BLaER1 (cell line): ENCODE measurements around the gene TMEM169.

Source experiments
- H3K27ac ChIP-seq: shearing (Covaris generic); formaldehyde crosslinking; 2 replicates; pipeline ENCODE4 v1.8.1; 2022
- H3K27me3 ChIP-seq: shearing (Covaris generic); formaldehyde crosslinking; 2 replicates; pipeline ENCODE4 v1.8.1; 2022
- H3K36me3 ChIP-seq: shearing (Covaris generic); formaldehyde crosslinking; 2 replicates; pipeline ENCODE4 v1.8.1; 2022
- H3K4me1 ChIP-seq: shearing (Covaris generic); formaldehyde crosslinking; 2 replicates; pipeline ENCODE4 v1.8.1; 2022
- H3K4me2 ChIP-seq: shearing (Covaris generic); formaldehyde crosslinking; 2 replicates; pipeline ENCODE4 v1.8.1; 2022
- H3K4me3 ChIP-seq: shearing (Covaris generic); formaldehyde crosslinking; 2 replicates; pipeline ENCODE4 v1.8.1; 2022
- H3K9ac ChIP-seq: shearing (Covaris generic); formaldehyde crosslinking; 2 replicates; pipeline ENCODE4 v1.8.1; 2022
- H3K9me3 ChIP-seq: shearing (Covaris generic); formaldehyde crosslinking; 2 replicates; pipeline ENCODE4 v1.8.1; 2022
- H4K20me1 ChIP-seq: shearing (Covaris generic); formaldehyde crosslinking; 2 replicates; pipeline ENCODE4 v1.8.1; 2022
- Cebpa-rat ChIP-seq: shearing (Covaris generic); IDR thresholded peaks from 2 replicates; pipeline ENCODE4 v1.8.1; 2022

TMEM169 gene

GRCh38 chr2:216051350-216051749 lies 30.4 kb upstream of the TMEM169 start:
- no peak overlapping the region for H3K27ac ChIP-seq
- no peaks in the 10 kb centered on the region for H3K9me3 ChIP-seq
- H3K4me1 ChIP-seq: no peaks in the 10 kb centered on the region
- no peaks in the 10 kb centered on the region for H4K20me1 ChIP-seq
- no peak overlapping the region for H3K9ac ChIP-seq
- H3K36me3 ChIP-seq: no peaks in the 10 kb centered on the region
- H3K4me3 ChIP-seq: no peak overlapping the region
- no peak for TF ChIP-seq Cebpa-rat
- no peaks in the 10 kb centered on the region for H3K27me3 ChIP-seq
- H3K4me2 ChIP-seq: no peak overlapping the region

DNA sequence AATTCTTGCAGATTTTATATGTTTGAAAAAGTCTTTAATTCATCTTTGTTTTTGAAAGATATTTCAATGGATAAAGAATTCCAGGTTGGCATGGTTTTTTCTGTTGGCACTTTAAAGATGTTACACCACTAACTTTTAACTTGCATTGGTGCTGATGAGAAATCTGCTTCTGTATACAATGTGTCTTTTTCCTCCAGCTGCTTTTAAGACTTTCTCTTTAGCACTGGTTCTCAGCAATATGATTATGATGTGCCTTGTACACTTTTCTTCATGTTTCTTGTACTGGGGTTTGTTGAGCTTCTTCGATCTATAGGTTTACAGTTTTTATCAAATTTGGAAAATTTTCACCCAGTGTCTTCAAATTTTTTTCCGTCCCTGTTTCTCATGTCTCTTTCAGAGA lies 29.3 kb upstream of the TMEM169 start:
- no peak overlapping the region for H3K27ac ChIP-seq
- no peaks in the 10 kb centered on the region for H4K20me1 ChIP-seq
- TF ChIP-seq Cebpa-rat: no peak
- peaks cover 2% of the 10 kb centered on the region; the same call in 1 of the 2 replicates for H3K4me1 ChIP-seq
- H3K9me3 ChIP-seq: no peaks in the 10 kb centered on the region
- H3K4me3 ChIP-seq: no peak overlapping the region
- no peak overlapping the region for H3K9ac ChIP-seq
- H3K4me2 ChIP-seq: no peak overlapping the region
- H3K36me3 ChIP-seq: no peaks in the 10 kb centered on the region
- no peaks in the 10 kb centered on the region for H3K27me3 ChIP-seq

DNA sequence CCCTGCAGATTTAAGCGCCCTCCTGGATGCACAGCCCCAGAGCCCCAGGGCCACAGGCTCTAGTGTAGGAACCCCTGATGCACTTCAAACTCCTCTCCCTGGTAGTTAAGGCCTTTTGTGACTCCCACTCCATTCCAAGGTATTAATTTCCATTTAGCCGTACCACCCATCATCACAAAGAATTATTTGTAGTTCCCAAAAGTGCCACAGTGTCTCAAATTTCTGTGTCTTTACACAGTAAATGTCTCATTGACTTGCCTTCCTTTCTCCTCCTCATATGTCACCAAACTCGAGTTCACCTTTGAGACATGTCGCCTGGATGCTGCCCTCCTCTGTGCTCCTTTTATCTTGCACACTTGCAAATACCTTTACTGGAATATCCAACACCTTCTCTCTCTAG lies 26.0 kb upstream of the TMEM169 start:
- Histone ChIP-seq H3K4me2 (no peak overlapping the region), H3K9ac (no peak overlapping the region), H4K20me1 (no peaks in the 10 kb centered on the region), H3K27ac (no peak overlapping the region), H3K4me1 (peaks cover 14% of the 10 kb centered on the region), H3K9me3 (no peaks in the 10 kb centered on the region), H3K36me3 (no peaks in the 10 kb centered on the region), H3K4me3 (no peak overlapping the region), H3K27me3 (no peaks in the 10 kb centered on the region)
- no peak for TF ChIP-seq Cebpa-rat

DNA sequence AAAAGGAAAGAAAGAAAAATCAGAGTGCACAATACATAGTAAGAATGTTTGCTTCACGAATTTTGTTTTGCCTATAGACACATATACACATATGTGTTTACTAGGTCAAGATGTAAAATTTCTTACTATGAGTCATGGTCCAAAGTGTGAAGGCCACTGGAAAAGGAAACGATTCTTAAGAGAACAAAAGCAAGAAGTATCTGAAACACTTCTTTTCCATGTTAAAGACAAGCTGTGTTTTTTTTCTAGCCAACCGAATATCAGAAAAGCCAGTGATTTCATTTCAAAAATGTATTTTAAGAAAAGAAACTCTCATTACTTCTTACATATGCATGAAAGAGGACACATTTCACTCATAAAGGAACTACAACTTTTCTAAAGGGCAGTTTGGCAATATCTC lies 25.0 kb upstream of the TMEM169 start:
- H3K9ac ChIP-seq: no peak overlapping the region
- no peak for TF ChIP-seq Cebpa-rat
- no peaks in the 10 kb centered on the region for H3K9me3 ChIP-seq
- H3K4me3 ChIP-seq: no peak overlapping the region
- no peak overlapping the region for H3K27ac ChIP-seq
- H3K27me3 ChIP-seq: no peaks in the 10 kb centered on the region
- peaks cover 14% of the 10 kb centered on the region for H3K4me1 ChIP-seq
- no peak overlapping the region for H3K4me2 ChIP-seq
- H4K20me1 ChIP-seq: no peaks in the 10 kb centered on the region
- H3K36me3 ChIP-seq: no peaks in the 10 kb centered on the region

DNA sequence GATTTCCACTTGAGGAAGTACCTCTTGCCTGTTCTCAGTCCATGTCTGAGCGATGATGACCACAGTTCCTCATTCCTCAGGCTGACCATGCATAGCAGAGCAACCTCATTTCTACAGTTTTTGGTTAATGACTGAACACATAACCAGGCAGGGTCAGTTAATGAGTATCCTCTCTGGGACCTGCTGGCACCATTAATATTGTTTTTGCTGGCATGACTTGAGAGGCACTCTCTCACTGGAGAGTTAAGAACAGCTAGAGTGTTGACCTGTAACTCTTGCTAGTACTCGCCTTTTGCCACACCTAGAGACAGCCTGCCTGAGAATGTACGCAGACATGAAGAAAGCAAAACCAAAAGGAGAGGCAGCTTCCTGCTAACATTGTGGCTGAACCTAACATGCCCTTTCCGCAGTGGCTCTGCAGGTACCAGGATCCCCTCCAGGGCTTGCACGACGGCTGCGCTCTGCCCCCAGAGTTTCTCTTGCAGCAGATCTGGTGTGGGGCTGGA lies 24.0 kb upstream of the TMEM169 start:
- Histone ChIP-seq H3K4me1 (peaks cover 14% of the 10 kb centered on the region), H3K4me3 (no peak overlapping the region), H3K9ac (no peak overlapping the region), H3K27me3 (no peaks in the 10 kb centered on the region), H3K36me3 (no peaks in the 10 kb centered on the region), H3K4me2 (peak overlapping the region; percentile 50), H3K27ac (no peak overlapping the region), H3K9me3 (no peaks in the 10 kb centered on the region), H4K20me1 (no peaks in the 10 kb centered on the region)
- no peak for TF ChIP-seq Cebpa-rat

GRCh38 chr2:216059233-216059834 lies 22.4 kb upstream of the TMEM169 start:
- Histone ChIP-seq H3K4me2 (no peak overlapping the region), H3K4me3 (no peak overlapping the region), H3K27ac (no peak overlapping the region), H4K20me1 (no peaks in the 10 kb centered on the region), H3K36me3 (no peaks in the 10 kb centered on the region), H3K27me3 (no peaks in the 10 kb centered on the region), H3K4me1 (peaks cover 14% of the 10 kb centered on the region), H3K9me3 (no peaks in the 10 kb centered on the region), H3K9ac (no peak overlapping the region)
- no peak for TF ChIP-seq Cebpa-rat

GRCh38 chr2:216064014-216064630 lies 17.6 kb upstream of the TMEM169 start:
- H4K20me1 ChIP-seq: no peaks in the 10 kb centered on the region
- no peak overlapping the region for H3K27ac ChIP-seq
- TF ChIP-seq Cebpa-rat: no peak
- H3K36me3 ChIP-seq: no peaks in the 10 kb centered on the region
- no peak overlapping the region for H3K4me3 ChIP-seq
- H3K27me3 ChIP-seq: no peaks in the 10 kb centered on the region
- H3K9me3 ChIP-seq: no peaks in the 10 kb centered on the region
- no peak overlapping the region for H3K4me2 ChIP-seq
- H3K4me1 ChIP-seq: no peaks in the 10 kb centered on the region
- no peak overlapping the region for H3K9ac ChIP-seq

DNA sequence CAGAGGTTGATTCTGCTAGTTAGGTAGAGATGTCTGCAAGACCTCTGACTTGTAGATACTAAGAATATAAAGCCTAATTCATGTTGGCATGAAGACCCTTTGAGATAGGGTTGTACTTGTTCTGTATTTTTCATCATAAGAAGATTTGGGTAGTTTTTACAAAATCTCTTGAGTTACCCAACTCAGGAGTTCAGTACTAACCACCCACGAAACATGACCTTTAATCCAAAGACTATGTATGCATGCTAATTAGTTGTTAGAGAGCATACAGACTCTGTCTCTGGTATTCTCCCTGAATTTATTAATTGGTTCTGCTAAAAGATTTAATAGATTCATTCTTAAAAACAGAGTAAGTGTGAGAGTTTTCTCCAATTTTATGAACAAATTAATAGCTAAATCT lies 17.1 kb upstream of the TMEM169 start:
- Histone ChIP-seq H3K27ac (no peak overlapping the region), H3K9ac (no peak overlapping the region), H3K4me3 (no peak overlapping the region), H3K4me2 (no peak overlapping the region), H3K9me3 (no peaks in the 10 kb centered on the region), H4K20me1 (no peaks in the 10 kb centered on the region), H3K27me3 (no peaks in the 10 kb centered on the region), H3K4me1 (no peaks in the 10 kb centered on the region), H3K36me3 (no peaks in the 10 kb centered on the region)
- no peak for TF ChIP-seq Cebpa-rat

DNA sequence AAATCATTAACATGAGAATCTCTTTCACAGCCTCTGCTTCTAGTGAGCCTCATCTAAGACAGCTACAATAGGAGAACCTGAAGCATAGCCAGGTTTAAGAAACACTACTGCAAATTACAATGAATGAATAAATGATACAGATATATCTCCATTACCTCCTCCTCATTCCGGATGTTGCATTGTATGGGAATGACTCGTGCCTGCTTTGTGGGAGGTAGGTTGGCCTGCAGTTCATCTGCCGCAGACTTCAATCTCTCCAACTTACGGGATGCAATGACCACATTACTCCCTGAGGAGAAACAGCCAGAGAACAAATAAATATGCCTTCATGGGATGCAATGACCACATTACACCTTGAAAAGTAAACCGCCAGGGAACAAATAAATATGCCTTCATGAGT lies 15.5 kb upstream of the TMEM169 start:
- Histone ChIP-seq H3K27me3 (no peaks in the 10 kb centered on the region), H3K4me1 (no peaks in the 10 kb centered on the region), H3K4me3 (no peak overlapping the region), H3K9me3 (no peaks in the 10 kb centered on the region), H3K27ac (no peak overlapping the region), H4K20me1 (no peaks in the 10 kb centered on the region), H3K36me3 (no peaks in the 10 kb centered on the region), H3K4me2 (no peak overlapping the region), H3K9ac (no peak overlapping the region)
- no peak for TF ChIP-seq Cebpa-rat

DNA sequence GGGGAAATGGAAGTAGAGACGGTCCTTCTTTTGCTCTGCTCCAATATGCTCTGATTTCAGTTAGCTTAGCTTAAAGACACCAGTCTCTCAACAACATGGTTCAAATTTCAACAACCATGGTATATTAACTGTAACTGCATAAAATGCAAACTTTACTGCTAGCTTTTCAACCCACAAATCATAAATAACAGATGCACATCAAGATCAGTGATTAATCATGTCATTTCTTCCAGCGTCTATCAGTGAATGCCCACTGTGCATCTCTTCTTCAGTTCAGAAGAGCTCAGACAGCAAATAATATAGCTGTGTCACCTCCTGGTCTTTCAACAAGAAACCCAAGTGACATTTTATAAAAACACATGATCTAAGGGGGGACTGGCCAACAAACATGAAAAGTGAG lies 12.7 kb upstream of the TMEM169 start:
- Histone ChIP-seq H3K27ac (no peak overlapping the region), H3K27me3 (no peaks in the 10 kb centered on the region), H3K4me3 (no peak overlapping the region), H3K9me3 (no peaks in the 10 kb centered on the region), H3K36me3 (no peaks in the 10 kb centered on the region), H3K4me2 (no peak overlapping the region), H3K9ac (no peak overlapping the region), H4K20me1 (no peaks in the 10 kb centered on the region), H3K4me1 (peaks cover under 1% of the 10 kb centered on the region; the same call in 1 of the 2 replicates)
- no peak for TF ChIP-seq Cebpa-rat
